MM.1S (cell line): ENCODE measurements around the gene ACER1.

Experiments
- DNase-seq: peaks from one replicate; pipeline ENCODE4 v3.0.0-alpha.2; 2015
- H2AFZ ChIP-seq: fragments of 300-600 bp; sonication (generic); 2 replicates; pipeline ENCODE4 v1.6.0; 2016; ENCODE audit warnings: antibody characterized with exemption, low read length
- H3F3A ChIP-seq: fragments of 300-600 bp; sonication (generic); 2 replicates; pipeline ENCODE4 v1.6.1; 2016; ENCODE audit warnings: mild to moderate bottlenecking, antibody characterized with exemption, low read length, moderate library complexity, mixed read lengths; ENCODE audit not compliant: insufficient read depth
- H3K27ac ChIP-seq: fragments of 300-600 bp; sonication (generic); 2 replicates; pipeline ENCODE4 v1.5.1; 2016; ENCODE audit warnings: mild to moderate bottlenecking, low read length
- H3K27me3 ChIP-seq: fragments of 300-600 bp; sonication (generic); replicated peaks from 2 replicates; pipeline ENCODE4 v1.6.0; 2016; ENCODE audit warnings: low read length; ENCODE audit not compliant: insufficient read depth
- H3K36me3 ChIP-seq: fragments of 300-600 bp; sonication (generic); replicated peaks from 2 replicates; pipeline ENCODE4 v1.6.1; 2016; ENCODE audit warnings: mild to moderate bottlenecking, low read length, mixed read lengths; ENCODE audit not compliant: insufficient read depth
- H3K4me1 ChIP-seq: fragments of 300-600 bp; sonication (generic); 2 replicates; pipeline ENCODE4 v1.6.1; 2016; ENCODE audit warnings: low read length, mixed read lengths
- H3K4me2 ChIP-seq: fragments of 300-600 bp; sonication (generic); 2 replicates; pipeline ENCODE4 v1.6.0; 2016; ENCODE audit warnings: low read depth, low read length
- H3K4me3 ChIP-seq: fragments of 300-600 bp; sonication (generic); 2 replicates; pipeline ENCODE4 v1.5.1; 2016; ENCODE audit warnings: low read length, mixed read lengths
- H3K79me2 ChIP-seq: fragments of 300-600 bp; sonication (generic); 2 replicates; pipeline ENCODE4 v1.6.1; 2016; ENCODE audit warnings: mixed run types, low read length, mixed read lengths
- H3K9ac ChIP-seq: fragments of 300-600 bp; sonication (generic); 2 replicates; pipeline ENCODE4 v1.6.1; 2016; ENCODE audit warnings: low read length, mixed read lengths
- H3K9me2 ChIP-seq: fragments of 300-600 bp; sonication (generic); replicated peaks from 2 replicates; pipeline ENCODE4 v1.6.1; 2016; ENCODE audit warnings: mild to moderate bottlenecking, low read length, mixed read lengths; ENCODE audit not compliant: insufficient read depth
- H3K9me3 ChIP-seq: fragments of 300-600 bp; sonication (generic); replicated peaks from 2 replicates; pipeline ENCODE4 v1.6.1; 2016; ENCODE audit warnings: mild to moderate bottlenecking, low read length, mixed read lengths; ENCODE audit not compliant: insufficient read depth
- H4K20me1 ChIP-seq: fragments of 300-600 bp; sonication (generic); 2 replicates; pipeline ENCODE4 v1.6.1; 2016; ENCODE audit warnings: mild to moderate bottlenecking, low read length, moderate library complexity, mixed read lengths; ENCODE audit not compliant: insufficient read depth
- EZH2 ChIP-seq: fragments of 300-600 bp; sonication (generic); optimal IDR thresholded peaks from 2 replicates; pipeline ENCODE3; 2017; ENCODE audit warnings: low read depth, mild to moderate bottlenecking, antibody characterized with exemption, low read length, mixed read lengths
- EZH2phosphoT487 ChIP-seq: fragments of 300-600 bp; sonication (generic); IDR thresholded peaks from 2 replicates; pipeline ENCODE4 v1.6.1; 2018; ENCODE audit warnings: antibody characterized with exemption, low read length
- TF ChIP-seq, protein P1 (sequence below): fragments of 300-600 bp; sonication (generic); IDR thresholded peaks from 2 replicates; pipeline ENCODE4 v1.5.1; 2016; ENCODE audit warnings: antibody characterized with exemption, low read length, mixed read lengths

The ACER1 gene

DNA sequence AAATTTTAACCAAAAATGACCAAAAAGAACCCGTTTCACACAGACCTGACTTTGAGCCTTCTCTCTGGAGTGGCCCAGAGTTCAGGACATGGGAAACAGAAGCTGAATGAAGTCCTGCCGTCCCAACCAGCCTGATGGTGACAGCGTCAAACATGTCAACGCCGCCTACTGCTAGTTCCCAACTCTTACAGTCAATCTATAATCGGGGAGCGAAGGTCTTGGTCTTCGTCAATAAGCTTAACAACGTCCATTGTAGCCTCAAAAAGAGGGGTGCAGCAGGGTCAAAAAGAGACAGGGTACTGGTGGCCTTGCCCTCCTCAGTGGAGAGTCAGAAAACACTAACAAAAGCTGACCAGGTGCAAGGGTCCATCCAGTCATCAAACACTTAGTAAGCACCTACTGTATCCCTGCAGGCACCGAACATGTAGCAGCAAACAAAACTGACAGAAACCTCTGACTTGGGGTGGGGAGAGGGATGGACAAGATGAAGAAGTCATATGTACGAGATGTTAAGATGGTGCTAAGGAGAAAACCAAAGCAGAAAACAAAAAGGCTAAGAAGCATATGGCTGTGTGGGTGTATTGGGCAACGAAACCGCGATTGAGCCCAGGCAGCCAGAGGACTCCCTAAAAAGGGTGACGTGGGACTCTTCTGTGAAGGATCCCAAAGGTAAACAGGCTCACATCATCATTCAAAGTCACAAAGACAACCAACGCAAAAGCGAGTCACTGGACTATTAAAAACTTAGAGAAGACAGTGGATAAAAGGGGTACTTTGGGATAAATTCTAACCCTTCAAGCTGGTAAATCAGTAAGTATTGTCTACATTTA, 65.6 kb downstream of the ACER1 start:
- no peaks in the 10 kb centered on the region for H3K9me3 ChIP-seq
- TF ChIP-seq EZH2 (no peak), EZH2phosphoT487 (no peak)
- TF ChIP-seq, protein P1, sequence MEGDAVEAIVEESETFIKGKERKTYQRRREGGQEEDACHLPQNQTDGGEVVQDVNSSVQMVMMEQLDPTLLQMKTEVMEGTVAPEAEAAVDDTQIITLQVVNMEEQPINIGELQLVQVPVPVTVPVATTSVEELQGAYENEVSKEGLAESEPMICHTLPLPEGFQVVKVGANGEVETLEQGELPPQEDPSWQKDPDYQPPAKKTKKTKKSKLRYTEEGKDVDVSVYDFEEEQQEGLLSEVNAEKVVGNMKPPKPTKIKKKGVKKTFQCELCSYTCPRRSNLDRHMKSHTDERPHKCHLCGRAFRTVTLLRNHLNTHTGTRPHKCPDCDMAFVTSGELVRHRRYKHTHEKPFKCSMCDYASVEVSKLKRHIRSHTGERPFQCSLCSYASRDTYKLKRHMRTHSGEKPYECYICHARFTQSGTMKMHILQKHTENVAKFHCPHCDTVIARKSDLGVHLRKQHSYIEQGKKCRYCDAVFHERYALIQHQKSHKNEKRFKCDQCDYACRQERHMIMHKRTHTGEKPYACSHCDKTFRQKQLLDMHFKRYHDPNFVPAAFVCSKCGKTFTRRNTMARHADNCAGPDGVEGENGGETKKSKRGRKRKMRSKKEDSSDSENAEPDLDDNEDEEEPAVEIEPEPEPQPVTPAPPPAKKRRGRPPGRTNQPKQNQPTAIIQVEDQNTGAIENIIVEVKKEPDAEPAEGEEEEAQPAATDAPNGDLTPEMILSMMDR = no peak
- no peak for DNase-seq
- 0 out of 2 replicates have a peak, but pooled peaks cover 3% of the 10 kb centered on the region for H3K36me3 ChIP-seq
- no peaks in the 10 kb centered on the region for H3K4me1 ChIP-seq
- no peak overlapping the region for H3K4me2 ChIP-seq
- H2AFZ ChIP-seq = no peak overlapping the region
- no peak overlapping the region for H3K9ac ChIP-seq
- peaks cover 6% of the 10 kb centered on the region; the same call in 1 of the 2 replicates for H4K20me1 ChIP-seq
- H3K79me2 ChIP-seq = peaks cover 96% of the 10 kb centered on the region
- H3F3A ChIP-seq = no peaks in the 10 kb centered on the region
- H3K27ac ChIP-seq = no peak overlapping the region
- no peak overlapping the region for H3K4me3 ChIP-seq
- H3K27me3 ChIP-seq = no peaks in the 10 kb centered on the region
- H3K9me2 ChIP-seq = no peaks in the 10 kb centered on the region

DNA sequence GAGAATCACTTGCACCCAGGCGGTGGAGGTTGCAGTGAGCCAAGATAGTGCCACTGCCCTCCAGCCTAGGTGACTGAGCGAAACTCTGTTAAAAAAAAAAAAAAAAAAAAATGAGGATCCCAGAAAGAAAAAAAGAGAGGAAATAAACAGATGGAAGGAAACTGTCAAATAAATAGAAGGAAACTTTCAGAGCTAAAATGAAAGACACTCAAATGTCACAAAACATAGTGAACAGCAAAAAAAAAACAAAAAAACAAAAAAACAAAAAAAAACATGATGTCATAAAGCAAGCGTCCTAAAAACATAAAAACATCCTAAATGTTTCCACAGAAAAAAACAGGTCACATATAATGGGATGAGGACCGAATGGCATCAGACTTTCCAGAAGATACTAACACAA, 68.6 kb downstream of the ACER1 start:
- Histone ChIP-seq H3K9ac (no peak overlapping the region), H3K9me3 (no peaks in the 10 kb centered on the region), H3F3A (no peaks in the 10 kb centered on the region), H3K4me1 (no peaks in the 10 kb centered on the region), H3K4me2 (no peak overlapping the region), H3K36me3 (peaks cover 10% of the 10 kb centered on the region; the same call in 1 of the 2 replicates), H3K9me2 (no peaks in the 10 kb centered on the region), H3K4me3 (no peak overlapping the region), H3K79me2 (peaks cover 93% of the 10 kb centered on the region), H3K27ac (no peak overlapping the region), H4K20me1 (peaks cover 5% of the 10 kb centered on the region), H3K27me3 (no peaks in the 10 kb centered on the region), H2AFZ (no peak overlapping the region)
- no peak for DNase-seq
- TF ChIP-seq, protein P1 = no peak
- TF ChIP-seq EZH2 (no peak), EZH2phosphoT487 (no peak)

DNA sequence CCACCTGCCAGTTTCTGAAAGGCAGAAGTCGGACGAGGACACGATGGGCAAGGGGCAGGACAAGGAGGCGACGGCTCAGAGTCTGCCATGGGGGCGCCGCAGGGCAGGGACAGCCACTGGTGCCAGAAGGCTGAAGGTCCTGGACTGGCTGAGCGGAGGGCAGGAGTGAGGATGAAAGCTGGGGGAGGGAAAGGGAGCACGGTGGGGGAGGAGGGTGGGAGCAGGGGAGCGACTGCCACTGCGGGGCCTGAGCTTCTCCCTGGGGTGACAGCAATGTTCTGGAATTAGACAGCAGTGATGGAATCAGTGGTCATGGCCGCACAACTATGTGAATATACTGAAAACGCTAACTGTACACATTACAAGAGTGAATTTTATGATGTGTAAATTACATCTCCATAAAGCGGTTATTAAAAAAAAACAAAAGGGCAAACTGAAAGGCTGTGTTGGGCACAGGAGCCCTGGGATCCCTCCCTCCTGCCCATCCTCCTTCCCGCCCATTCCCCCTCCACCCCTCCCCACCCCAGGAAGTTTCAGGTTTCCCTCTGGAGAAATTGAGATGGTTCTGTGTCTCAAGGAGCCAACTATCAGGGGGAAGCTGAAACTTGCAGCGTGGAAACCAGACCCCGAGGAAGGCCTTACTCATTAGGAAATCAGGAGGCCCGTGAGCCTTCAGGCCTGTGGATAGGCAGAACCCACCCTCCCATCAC, 69.5 kb downstream of the ACER1 start:
- H4K20me1 ChIP-seq = peaks cover 5% of the 10 kb centered on the region
- no peak overlapping the region for H3K9ac ChIP-seq
- H3K9me2 ChIP-seq = no peaks in the 10 kb centered on the region
- DNase-seq = no peak
- peaks cover 93% of the 10 kb centered on the region for H3K79me2 ChIP-seq
- no peak overlapping the region for H3K4me2 ChIP-seq
- no peaks in the 10 kb centered on the region for H3K27me3 ChIP-seq
- TF ChIP-seq, protein P1 = no peak
- TF ChIP-seq EZH2phosphoT487 (no peak), EZH2 (no peak)
- no peak overlapping the region for H3K27ac ChIP-seq
- H3K9me3 ChIP-seq = no peaks in the 10 kb centered on the region
- H2AFZ ChIP-seq = no peak overlapping the region
- H3F3A ChIP-seq = no peaks in the 10 kb centered on the region
- no peak overlapping the region for H3K4me3 ChIP-seq
- H3K36me3 ChIP-seq = peaks cover 16% of the 10 kb centered on the region; the same call in 1 of the 2 replicates
- H3K4me1 ChIP-seq = no peaks in the 10 kb centered on the region
